KBM-7 (cell line): ENCODE measurements around the gene UBE2G1.

ENCODE experiments used
- DNase-seq: peaks from one replicate; pipeline ENCODE4 v3.0.0-alpha.2; 2015
- in situ Hi-C: fragments of 300-500 bp; cut with MboI; formaldehyde crosslinking; loops from 2 replicates; pipeline ENCODE4 v1.14.3; 2020; ENCODE audit warnings: low sequenced_read_pairs, low pct_unique_long_range_greater_than_20kb, mixed read lengths

UBE2G1 gene

DNA sequence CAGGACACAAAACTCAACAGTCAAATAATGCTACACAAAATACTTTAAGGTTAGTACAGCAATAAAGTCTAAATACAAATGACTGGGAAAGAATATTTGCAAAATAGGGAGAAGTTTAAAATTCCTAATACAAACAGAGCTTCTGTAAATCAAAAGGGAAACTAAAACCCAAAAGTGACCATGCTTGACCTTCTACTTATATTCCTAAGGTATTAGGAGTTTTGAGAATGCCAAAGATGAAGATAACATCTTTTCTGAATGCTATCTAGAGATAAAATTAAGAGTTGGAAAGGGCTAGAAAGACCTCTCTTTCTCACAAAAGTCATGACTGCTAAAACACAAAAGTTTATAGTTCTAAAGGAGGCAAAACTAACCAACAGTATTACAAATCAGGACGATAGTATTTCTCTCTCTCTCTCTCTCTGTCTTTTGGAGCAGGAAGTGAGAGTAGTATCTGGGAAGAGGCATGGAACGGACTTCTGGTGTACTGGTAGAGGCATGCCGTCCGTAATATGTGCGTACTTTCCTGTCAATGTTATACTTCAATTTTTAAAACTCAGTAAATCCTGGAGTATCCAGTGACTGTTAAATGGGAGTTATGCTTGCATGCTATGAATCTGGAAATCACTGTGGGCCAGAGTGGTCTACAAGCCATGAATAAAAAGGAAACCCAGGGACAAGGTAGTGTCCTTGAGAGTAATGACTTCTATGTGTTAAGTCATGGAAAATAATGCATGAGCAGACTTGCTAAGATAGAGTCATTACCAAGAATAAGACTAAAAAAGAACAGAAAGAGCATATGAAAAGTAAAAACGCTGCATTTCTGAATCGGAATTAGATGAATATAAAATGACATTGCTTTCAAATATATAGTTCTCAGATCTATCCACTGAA, 53.0 kb downstream of the UBE2G1 start:
- no peak for DNase-seq
- in situ Hi-C loops = no loop called here

DNA sequence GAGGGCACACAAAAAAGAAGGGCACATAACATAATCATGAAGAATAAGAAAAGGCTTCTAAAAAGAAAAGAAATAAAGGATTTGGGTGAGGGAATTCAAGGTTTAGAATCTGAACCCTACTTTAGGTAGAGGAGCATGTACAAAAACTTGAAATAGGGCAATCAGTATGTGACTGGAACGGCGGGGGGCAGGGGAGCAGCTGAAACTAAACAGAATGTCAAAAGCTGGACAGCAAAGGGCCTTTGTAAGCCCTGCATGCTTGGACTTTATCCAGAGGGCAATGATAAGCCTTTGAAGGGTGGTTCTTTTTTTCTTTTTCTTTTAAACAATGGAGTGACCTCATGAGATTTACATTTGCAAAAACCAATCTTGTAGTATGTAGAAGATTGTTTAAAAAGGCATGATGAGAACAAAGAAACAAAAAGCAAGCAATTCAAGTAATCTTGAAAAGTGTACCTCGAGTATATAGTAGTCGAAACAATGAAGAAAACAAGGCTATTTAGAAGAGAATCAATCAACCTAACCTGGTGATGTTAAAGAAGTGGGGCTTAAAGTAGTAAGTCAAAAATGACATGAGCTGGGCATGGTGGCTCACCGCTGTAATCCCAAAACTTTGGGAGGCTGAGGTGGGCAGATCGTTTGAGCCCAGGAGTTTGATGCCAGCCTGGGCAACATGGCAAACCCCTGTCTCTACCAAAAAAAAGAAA, 56.0 kb downstream of the UBE2G1 start:
- DNase-seq = no peak
- in situ Hi-C loops = no loop called here

DNA sequence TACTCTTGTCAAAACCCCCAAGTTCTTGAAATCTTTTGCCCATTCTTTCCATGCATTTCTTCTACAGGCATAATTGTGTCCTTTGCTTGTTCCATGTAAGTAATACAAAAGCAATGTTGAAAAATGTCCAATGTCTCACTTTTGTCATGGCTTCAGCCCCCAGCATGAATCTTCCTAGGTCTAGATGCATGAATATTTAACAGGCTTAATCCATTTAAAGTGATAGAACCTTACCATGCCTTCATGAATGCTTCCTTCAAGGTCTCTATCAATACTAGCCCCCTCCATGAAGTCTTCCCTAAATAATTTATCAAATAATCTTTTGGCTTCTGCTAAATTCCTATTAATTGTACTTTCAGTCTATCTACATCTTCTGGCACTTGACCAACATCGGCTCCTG, 56.6 kb downstream of the UBE2G1 start:
- DNase-seq = no peak
- in situ Hi-C loops = no loop called here

DNA sequence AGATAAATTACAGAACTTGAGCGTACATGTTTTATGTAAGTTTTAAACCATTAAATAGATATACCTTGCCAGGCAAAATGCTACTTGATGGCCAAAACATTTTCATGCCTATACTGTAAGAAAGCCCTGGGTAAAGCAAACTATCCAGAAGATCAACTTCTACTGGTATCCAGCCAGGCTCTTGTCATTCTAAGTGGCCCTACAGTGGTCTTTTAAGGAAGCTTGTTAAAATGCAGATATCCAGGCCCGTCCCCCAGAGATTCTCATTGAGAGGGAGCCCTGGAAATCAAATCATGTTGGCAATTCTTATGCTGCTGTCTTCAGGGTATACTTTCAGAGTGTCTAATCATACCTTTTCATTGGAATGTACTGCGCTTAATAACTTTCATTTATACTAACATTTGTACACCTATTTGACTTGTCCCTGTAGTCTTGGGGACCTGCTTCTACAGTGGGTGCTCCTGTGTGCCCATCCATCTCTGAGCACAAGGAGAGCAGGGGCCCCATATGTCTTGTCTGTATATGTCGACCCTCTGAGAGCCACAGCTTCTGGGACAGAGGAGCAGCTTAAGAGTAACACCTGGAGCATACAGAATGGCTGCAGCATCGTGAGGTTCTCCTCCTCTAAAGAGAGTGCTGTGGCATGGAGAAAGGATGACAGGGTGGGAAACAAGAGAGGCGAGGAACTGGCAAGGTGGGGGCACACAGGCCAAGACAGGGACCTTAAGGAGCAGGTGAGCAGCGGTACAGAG, 59.1 kb downstream of the UBE2G1 start:
- in situ Hi-C loops = no loop called here
- no peak for DNase-seq

DNA sequence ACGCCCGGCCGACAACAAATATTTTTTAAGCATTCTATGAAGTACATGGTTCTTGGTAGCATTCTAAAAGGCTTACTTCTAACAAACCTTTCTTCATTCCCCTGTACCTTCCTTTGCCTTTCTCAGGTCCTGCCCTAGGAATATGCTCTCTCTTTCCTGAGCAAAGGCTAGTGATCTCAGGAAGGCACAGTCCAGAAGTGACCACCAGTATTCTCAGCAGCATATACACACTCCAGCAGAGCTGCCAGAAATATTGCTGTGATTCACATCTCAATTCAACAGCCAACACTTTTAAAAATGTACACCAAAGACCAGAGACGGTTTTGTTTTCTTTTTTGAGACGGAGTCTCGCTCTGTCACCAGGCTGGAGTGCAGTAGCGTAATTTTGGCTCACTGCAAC, 61.3 kb downstream of the UBE2G1 start:
- no peak for DNase-seq
- in situ Hi-C loops = no loop called here

DNA sequence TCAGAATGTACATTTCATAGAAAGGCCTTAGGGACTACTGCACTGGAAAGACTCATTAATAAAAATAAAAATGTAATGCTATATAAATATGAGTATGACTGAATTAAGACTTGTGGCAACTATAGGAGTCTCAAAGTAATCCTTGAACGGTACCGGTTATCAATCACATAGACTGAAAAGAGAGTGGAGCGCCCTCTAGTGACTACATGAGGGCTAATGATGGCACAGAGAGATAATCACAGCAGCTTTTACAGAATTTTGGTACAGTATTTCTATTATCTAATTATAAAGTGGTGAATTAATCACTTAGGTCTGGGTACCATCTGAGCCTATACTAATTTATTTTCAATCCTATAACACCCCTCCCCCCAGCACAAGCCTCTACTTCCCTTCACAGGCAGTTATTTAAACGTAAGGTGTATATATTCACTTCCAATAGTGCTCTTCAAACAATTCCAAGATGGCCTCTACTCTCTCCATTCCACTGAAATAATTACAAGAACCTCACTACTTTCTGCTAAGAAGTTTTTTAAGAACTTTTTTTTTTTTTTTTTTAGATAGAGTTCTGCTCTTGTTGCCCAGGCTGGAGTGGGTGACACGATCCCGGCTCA, 62.0 kb downstream of the UBE2G1 start:
- DNase-seq = peak; percentile 42
- in situ Hi-C loops = no loop called here

DNA sequence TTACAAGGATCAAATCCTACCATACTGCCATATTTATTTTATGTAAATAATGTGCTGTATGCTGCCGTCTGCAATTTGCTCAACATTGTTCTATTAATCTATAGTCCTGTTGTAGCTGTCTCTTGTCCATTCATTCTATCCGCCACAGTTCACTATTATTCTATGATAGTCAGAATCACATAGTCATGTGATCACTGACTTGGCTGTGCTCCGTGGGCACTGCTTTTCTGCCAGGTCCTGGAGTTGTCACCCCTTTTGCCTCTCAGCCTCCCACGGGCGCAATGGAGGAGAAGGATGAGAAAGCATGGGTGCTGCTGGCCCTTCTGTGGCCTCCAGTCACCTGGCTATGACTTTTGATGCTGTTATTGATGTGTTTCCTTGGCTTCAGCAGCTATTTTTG, 65.4 kb downstream of the UBE2G1 start:
- in situ Hi-C loops = no loop called here
- DNase-seq = no peak

DNA sequence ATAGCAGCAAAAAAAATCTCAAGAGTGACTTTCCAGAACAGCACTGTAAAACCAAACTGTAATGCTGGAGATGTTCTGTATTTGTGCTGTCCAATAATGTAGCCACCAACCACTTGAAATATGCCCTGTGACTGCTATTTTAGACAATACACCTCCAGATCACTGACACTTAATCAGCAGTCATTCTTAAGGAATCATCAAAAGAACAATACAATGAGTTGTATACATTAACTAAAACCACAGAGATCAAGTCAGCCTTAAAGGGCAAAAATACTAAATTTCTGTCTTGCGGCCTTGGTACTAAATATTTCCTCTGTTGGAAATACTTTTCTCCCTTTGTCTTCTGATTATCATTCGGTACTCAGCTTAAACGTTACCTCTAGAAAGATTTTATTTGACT, 69.1 kb downstream of the UBE2G1 start:
- DNase-seq = no peak
- in situ Hi-C loops = no loop called here

DNA sequence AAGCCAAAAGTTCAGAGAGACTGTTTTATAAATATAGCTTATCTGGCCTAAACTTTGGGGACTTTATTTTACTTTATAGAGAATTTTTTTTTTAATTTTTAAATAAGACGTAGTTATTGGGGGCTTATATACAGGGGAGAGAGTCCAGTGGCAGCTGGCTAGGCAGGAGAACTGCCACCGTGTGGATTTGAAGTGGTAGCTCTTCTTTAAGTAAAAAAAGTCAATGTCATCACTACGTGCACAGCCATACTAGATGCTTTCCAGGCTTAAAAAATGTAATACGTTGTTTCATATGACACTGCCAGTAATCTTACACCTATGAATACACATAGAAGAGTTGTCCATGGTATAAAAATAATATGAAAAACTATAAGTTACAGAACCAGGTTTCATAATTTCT, 70.8 kb downstream of the UBE2G1 start:
- DNase-seq = no peak
- in situ Hi-C loops = no loop called here

DNA sequence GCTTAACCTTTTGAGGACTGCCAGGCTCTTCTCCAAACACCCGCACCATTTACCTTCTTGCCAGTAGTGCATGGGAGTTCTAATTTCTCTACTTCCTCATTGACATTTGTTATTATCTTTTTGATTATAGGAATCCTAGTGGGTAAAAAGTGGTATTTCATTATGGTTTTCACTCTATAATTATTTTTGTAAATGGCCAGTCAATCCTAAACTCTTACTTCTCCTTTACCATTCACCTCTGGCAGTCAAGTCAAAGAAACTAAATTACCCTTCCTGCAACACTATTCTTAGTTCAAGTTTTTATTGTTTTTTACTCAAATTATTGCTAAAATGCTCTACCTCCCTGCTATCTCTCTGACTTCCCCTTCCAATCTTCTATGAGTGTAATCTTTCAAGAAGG, 72.9 kb downstream of the UBE2G1 start:
- DNase-seq = peak; percentile 14
- in situ Hi-C loops = no loop called here

DNA sequence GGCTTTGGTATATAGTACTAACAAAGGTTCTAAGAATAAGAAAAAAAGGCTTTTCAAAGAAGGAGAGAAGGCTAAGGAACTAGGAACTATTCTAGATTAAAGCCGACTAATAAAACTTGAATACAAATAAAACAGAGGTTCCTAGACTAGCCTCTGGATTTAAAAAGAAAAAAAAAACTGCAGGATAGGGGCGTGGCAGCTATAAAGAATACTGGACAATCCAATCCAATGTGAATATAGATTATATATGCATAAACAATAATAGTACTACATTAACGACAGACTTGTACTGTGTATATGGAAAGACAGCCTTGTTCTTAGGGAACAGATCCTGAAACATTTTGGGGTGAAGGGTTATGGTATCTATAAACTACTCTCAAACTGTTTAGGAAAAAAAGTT, 78.8 kb downstream of the UBE2G1 start:
- in situ Hi-C loops = no loop called here
- DNase-seq = no peak

DNA sequence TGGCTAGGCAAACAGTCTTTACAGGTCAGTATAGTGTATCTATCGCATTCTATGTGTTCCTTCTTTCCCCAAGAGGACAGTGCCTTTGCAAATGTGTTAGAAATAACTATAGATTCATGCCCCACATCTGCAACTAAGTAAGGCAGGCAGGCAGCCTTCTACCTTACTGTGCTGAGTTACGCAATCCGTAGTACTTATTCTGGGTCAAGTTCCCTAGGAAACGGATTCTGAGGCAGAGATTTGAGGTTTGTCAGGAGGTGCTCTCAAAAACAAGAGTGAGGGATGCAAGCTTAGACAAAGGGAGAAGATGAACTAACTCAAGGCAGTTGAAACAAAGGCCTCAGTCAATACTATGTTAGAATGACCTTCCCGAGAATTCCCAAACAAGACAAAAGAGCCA, 90.0 kb downstream of the UBE2G1 start:
- DNase-seq = no peak
- in situ Hi-C loops = no loop called here

DNA sequence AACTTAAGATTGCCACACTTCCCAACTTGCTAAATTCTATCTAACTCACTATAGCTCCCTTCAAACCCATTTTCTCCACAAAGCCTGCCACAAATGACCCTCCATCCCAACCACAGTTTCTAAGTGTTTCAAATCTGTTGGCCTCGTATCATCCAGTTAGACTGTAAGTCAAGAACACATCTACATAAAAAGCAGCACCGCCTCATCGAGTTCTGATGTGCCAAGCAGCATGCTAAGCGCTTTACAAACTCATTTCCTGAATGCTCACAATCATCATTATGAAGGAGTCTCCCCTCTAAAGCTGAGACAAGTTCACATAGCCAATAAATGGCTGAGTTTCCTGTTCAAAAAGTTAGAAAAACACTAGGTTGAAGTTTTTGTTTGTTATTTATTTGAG, 93.5 kb downstream of the UBE2G1 start:
- DNase-seq = no peak
- in situ Hi-C loops = no loop called here

DNA sequence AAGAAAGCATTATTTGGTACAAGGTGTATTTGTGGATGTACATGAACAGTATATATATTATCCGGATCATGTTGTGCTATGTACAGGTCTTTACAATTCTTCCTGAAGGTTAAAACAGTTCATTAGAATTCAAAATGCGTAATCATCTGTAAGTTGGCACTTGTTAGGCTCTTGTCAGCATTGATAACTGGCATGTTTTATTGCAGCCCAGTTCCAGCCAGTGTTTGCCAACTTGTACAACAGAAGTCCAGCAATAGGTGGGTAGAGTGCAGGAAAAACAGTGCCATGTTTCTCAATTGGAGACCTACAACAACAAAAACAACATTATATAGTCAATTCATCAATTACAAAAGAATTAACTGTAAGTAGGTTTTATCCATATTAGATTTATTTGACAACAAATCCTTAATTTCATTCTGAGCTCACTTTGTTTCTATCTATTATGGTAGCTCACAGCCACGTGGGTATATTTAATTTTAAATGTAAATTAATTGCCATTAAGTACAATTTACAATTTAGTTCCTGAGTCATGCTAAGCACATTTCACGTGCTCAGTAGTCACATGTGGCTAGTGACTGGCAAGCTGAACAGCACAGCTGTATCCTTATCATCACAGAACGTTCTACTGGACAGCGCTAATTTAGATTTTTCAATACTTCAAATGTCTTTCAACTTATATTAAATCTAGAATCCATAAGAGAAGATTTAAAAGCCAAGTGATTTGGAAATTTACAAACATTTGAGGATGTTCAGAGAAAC, 94.1 kb downstream of the UBE2G1 start:
- in situ Hi-C loops = no loop called here
- no peak for DNase-seq

DNA sequence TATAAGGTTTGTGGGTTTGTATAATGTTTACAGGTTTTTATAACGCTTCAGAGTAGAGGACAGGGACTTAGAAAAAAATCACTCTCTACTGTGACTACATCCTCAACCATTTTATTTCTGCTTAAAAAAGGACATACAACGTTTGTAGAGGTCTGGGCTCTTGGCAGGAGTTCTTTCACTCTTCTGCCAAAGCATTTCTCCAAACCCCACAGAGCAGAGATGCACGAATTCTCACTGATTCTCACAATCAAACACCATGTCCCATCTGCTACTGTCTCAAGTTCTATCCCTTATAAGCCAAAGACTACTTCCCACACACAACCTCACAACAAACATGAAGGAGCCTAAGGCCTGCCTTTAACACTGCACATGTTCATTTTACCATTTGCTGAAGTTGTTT, 95.7 kb downstream of the UBE2G1 start:
- in situ Hi-C loops = no loop called here
- DNase-seq = no peak

DNA sequence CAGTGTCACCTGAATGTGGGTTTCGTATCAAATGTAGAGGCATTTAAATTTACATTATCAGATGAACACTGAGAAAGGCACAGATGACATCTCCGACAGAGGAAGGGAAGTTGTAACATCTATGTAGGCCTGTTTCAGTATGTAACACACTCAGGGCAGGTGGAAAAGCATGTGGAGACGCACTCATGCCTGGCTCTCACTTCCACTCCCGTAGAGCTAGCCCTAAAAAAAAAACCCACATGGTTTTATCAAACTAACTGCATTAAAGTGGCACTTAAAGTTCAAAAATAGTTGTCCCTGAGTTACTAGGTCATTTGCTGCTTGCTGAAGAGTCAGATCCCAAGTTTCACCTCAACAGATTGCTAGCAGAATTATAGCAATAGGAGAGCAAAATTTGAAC, 96.6 kb downstream of the UBE2G1 start:
- in situ Hi-C loops = no loop called here
- no peak for DNase-seq

DNA sequence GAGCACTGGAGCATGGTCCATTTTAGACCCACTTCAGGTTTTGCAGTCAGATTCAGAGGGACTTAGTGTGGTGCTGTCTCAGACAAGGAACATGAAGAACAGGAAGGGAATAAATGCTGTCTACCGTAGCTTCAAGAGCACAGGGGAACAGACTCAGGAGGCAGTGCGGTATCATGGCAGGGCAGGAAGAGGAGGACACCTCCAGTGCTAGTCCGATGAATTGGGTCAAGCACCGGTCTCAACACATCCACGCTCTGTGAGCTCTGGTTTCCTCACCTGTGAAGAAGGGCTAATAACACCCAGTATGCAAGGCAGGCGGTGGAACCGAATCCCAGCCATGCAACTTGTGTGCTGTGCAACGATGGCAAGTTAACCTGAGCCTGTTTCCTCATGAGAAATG, 99.1 kb downstream of the UBE2G1 start:
- no peak for DNase-seq
- in situ Hi-C loops = no loop called here

DNA sequence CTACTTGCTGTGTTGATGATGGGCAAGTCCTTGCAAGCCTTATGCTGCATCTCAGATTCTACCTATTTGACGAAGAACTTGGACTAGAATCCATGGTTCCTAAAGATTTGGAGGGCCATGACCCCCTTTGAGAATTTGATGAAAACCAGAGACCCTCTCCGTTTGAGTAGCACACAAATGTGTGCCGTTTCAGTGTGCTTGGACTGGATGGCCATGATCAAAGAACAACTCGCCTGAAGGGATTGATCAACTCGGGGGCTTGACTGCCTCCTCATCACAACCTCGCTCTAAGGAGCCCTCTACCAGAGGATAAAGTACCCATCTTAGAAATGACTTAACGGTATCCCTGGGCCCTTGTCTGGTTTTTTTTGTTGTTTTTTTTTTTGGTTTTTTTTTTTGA, 99.9 kb downstream of the UBE2G1 start:
- in situ Hi-C loops = no loop called here
- no peak for DNase-seq
